H9 (cell line): ENCODE measurements around the gene MARCHF9. TPM values are rescaled to one million over a fixed set of nuclear protein-coding genes. Genes with fewer than 3 reads are reported as not detected.

Experiments
- DNase-seq: peaks from one replicate; pipeline ENCODE4 v3.0.0-alpha.2; 2017
- H2AFZ ChIP-seq: one replicate; pipeline ENCODE4 v1.6.1; 2013; ENCODE audit warnings: mild to moderate bottlenecking, low read length, control low read depth, moderate library complexity
- H2AK5ac ChIP-seq: 2 replicates; pipeline ENCODE4 v1.6.1; 2013; ENCODE audit warnings: low read length, control low read depth, mixed read lengths; ENCODE audit not compliant: insufficient read length
- H2BK120ac ChIP-seq: one replicate; pipeline ENCODE4 v1.6.1; 2013; ENCODE audit warnings: low read depth, mild to moderate bottlenecking, low read length, control low read depth, inconsistent platforms; ENCODE audit not compliant: poor library complexity, severe bottlenecking
- H2BK12ac ChIP-seq: 2 replicates; pipeline ENCODE4 v1.6.1; 2013; ENCODE audit warnings: low read length, control low read depth, mixed read lengths, low read depth; ENCODE audit not compliant: insufficient read length
- H2BK15ac ChIP-seq: 2 replicates; pipeline ENCODE4 v1.6.1; 2013; ENCODE audit warnings: low read depth, low read length, control low read depth
- H2BK20ac ChIP-seq: one replicate; pipeline ENCODE4 v1.6.1; 2013; ENCODE audit warnings: low read depth, mild to moderate bottlenecking, low read length, control low read depth, inconsistent platforms; ENCODE audit not compliant: poor library complexity, severe bottlenecking
- H2BK5ac ChIP-seq: 2 replicates; pipeline ENCODE4 v1.6.1; 2013; ENCODE audit warnings: low read length, control low read depth, mixed read lengths; ENCODE audit not compliant: insufficient read length
- H3K14ac ChIP-seq: 2 replicates; pipeline ENCODE4 v1.6.1; 2013; ENCODE audit warnings: low read length, control low read depth; ENCODE audit not compliant: insufficient read depth
- H3K18ac ChIP-seq: 2 replicates; pipeline ENCODE4 v1.6.1; 2013; ENCODE audit warnings: low read depth, mild to moderate bottlenecking, mixed read lengths, low read length, control low read depth; ENCODE audit not compliant: insufficient read length
- H3K23ac ChIP-seq: 2 replicates; pipeline ENCODE4 v1.6.1; 2013; ENCODE audit warnings: low read length, control low read depth, mixed read lengths, low read depth; ENCODE audit not compliant: insufficient read length
- H3K23me2 ChIP-seq: 2 replicates; pipeline ENCODE4 v1.6.1; 2013; ENCODE audit warnings: low read depth, mild to moderate bottlenecking, mixed read lengths, low read length, control low read depth; ENCODE audit not compliant: insufficient read length, poor library complexity, severe bottlenecking
- H3K27ac ChIP-seq: 2 replicates; pipeline ENCODE4 v1.5.1; 2013; ENCODE audit warnings: low read length, control low read depth, mixed read lengths, low read depth; ENCODE audit not compliant: insufficient read length
- H3K27me3 ChIP-seq: 2 replicates; pipeline ENCODE4 v1.6.1; 2013; ENCODE audit warnings: low read length, control low read depth, inconsistent platforms; ENCODE audit not compliant: insufficient read depth
- H3K4ac ChIP-seq: 2 replicates; pipeline ENCODE4 v1.6.1; 2013; ENCODE audit warnings: low read depth, mild to moderate bottlenecking, control low read depth, inconsistent platforms, low read length, moderate library complexity
- H3K4me1 ChIP-seq: 2 replicates; pipeline ENCODE4 v1.6.1; 2013; ENCODE audit warnings: low read length, control low read depth, inconsistent platforms; ENCODE audit not compliant: insufficient read depth
- H3K4me2 ChIP-seq: 2 replicates; pipeline ENCODE4 v1.6.1; 2013; ENCODE audit warnings: low read length, control low read depth, mixed read lengths; ENCODE audit not compliant: insufficient read length, insufficient read depth
- H3K56ac ChIP-seq: 2 replicates; pipeline ENCODE4 v1.6.1; 2013; ENCODE audit warnings: low read depth, mild to moderate bottlenecking, mixed read lengths, low read length, control low read depth; ENCODE audit not compliant: insufficient read length
- H3K79me1 ChIP-seq: 2 replicates; pipeline ENCODE4 v1.6.1; 2013; ENCODE audit warnings: low read depth, mild to moderate bottlenecking, moderate library complexity, low read length, control low read depth, inconsistent platforms; ENCODE audit not compliant: insufficient read depth, poor library complexity, severe bottlenecking
- H3K79me2 ChIP-seq: 2 replicates; pipeline ENCODE4 v1.6.1; 2013; ENCODE audit warnings: low read length, control low read depth, inconsistent platforms; ENCODE audit not compliant: insufficient read depth
- H3K9ac ChIP-seq: 2 replicates; pipeline ENCODE4 v1.6.1; 2013; ENCODE audit warnings: low read length, control low read depth, mixed read lengths; ENCODE audit not compliant: insufficient read length; ENCODE audit errors: extremely low read depth
- H3K9me3 ChIP-seq: one replicate; pipeline ENCODE4 v1.6.1; 2013; ENCODE audit warnings: low read depth, low read length, inconsistent platforms; ENCODE audit not compliant: control insufficient read depth
- H3T11ph ChIP-seq: one replicate; pipeline ENCODE4 v1.6.1; 2013; ENCODE audit warnings: mild to moderate bottlenecking, low read length, control low read depth, inconsistent platforms
- H4K20me1 ChIP-seq: one replicate; pipeline ENCODE4 v1.6.1; 2013; ENCODE audit not compliant: control insufficient read depth, insufficient read length, insufficient read depth
- H4K5ac ChIP-seq: 2 replicates; pipeline ENCODE4 v1.6.1; 2013; ENCODE audit warnings: low read depth, mild to moderate bottlenecking, mixed read lengths, low read length, control low read depth; ENCODE audit not compliant: insufficient read length
- H4K8ac ChIP-seq: replicated peaks from 2 replicates; pipeline ENCODE4 v1.6.1; 2013; ENCODE audit warnings: low read length, control low read depth, mixed read lengths, low read depth; ENCODE audit not compliant: insufficient read length
- H4K91ac ChIP-seq: 2 replicates; pipeline ENCODE4 v1.6.1; 2013; ENCODE audit warnings: low read depth, mild to moderate bottlenecking, moderate library complexity, mixed read lengths, low read length, control low read depth; ENCODE audit not compliant: insufficient read length
- H3K27ac Mint-ChIP-seq, 3 experiments: 2 replicates in 2 of 3; 3 replicates in 1 of 3; pipeline ENCODE4 v1.8.0; 2020 to 2021; ENCODE audit warnings: mixed read lengths in 3 of 3, mild to moderate bottlenecking in 1 of 3, moderate library complexity in 1 of 3
- H3K27me3 Mint-ChIP-seq: 2 replicates; pipeline ENCODE4 v1.8.0; 2021; ENCODE audit warnings: low read depth, mild to moderate bottlenecking, moderate library complexity, mixed read lengths
- H3K36me3 Mint-ChIP-seq, 3 experiments: 2 replicates in 2 of 3; 3 replicates in 1 of 3; pipeline ENCODE4 v1.8.0; 2020 to 2021; ENCODE audit warnings: low read depth in 3 of 3, mixed read lengths in 3 of 3; ENCODE audit not compliant: insufficient read depth in 1 of 3
- H3K4me1 Mint-ChIP-seq, 2 experiments: 2 replicates each; pipeline ENCODE4 v1.8.0; 2020; ENCODE audit warnings: mixed read lengths in 2 of 2
- H3K4me3 Mint-ChIP-seq, 2 experiments: 2 replicates in 1 of 2; 3 replicates in 1 of 2; pipeline ENCODE4 v1.8.0; 2020 to 2021; ENCODE audit warnings: mild to moderate bottlenecking in 2 of 2, mixed read lengths in 2 of 2, moderate library complexity in 1 of 2
- H3K9me3 Mint-ChIP-seq, 2 experiments: 2 replicates in 1 of 2; 3 replicates in 1 of 2; pipeline ENCODE4 v1.8.0; 2020; ENCODE audit warnings: mild to moderate bottlenecking in 2 of 2, mixed read lengths in 2 of 2, moderate library complexity in 1 of 2
- WGBS: extraction: QIAGEN DNeasy Blood & Tissue Kit; methylation state at CpG from one replicate; pipeline ENCODE4 v1.1.7; 2013; ENCODE audit warnings: missing lambda C conversion rate, low lambda C conversion rate, mixed read lengths; ENCODE audit not compliant: insufficient read length; ENCODE audit errors: extremely low coverage; 5-methylcytosine and 5-hydroxymethylcytosine counted together
- total RNA-seq: library from RNA; stranded (reverse); gene quantifications from 2 replicates; pipeline ENCODE4 v1.2.1, GENCODE V29; 2021
- TF ChIP-seq, protein P1 (sequence below): fragments of 200-600 bp; sonication (generic); conservative IDR thresholded peaks from 3 replicates; pipeline ENCODE4 v1.8.0; 2021; ENCODE audit warnings: antibody characterized with exemption, mild to moderate bottlenecking

The MARCHF9 gene
- total RNA-seq, 1 experiment from 2014 or later: 20.5 TPM

GRCh38 chr12:57802607-57803006 is 47.7 kb downstream of the MARCHF9 start:
- Histone ChIP-seq H3K9ac (no peak overlapping the region), H4K8ac (no peak overlapping the region), H3K4ac (no peak overlapping the region), H2BK5ac (no peak overlapping the region), H2BK12ac (no peak overlapping the region), H4K20me1 (no peaks in the 10 kb centered on the region), H3K27ac (no peak overlapping the region), H2AFZ (no peak overlapping the region), H3K56ac (no peak overlapping the region), H2BK15ac (no peak overlapping the region), H2AK5ac (no peak overlapping the region), H2BK120ac (no peak overlapping the region), H3K18ac (no peak overlapping the region), H4K91ac (no peak overlapping the region), H3T11ph (no peak overlapping the region), H3K14ac (no peak overlapping the region), H3K9me3 (no peaks in the 10 kb centered on the region), H4K5ac (no peak overlapping the region), H3K23me2 (no peaks in the 10 kb centered on the region), H3K27me3 (no peaks in the 10 kb centered on the region), H3K4me1 (no peaks in the 10 kb centered on the region; the same call in 1 of the 2 replicates), H3K79me1 (no peaks in the 10 kb centered on the region), H3K4me2 (no peak overlapping the region), H3K23ac (no peak overlapping the region), H3K79me2 (no peaks in the 10 kb centered on the region), H2BK20ac (no peak overlapping the region)
- Mint-ChIP-seq H3K27ac (no peak overlapping the region; a peak in 1 of 7 replicates), H3K4me1 (peaks cover 2 to 3% of the 10 kb centered on the region in 2 experiments; a peak in 3 of 4 replicates), H3K36me3 (peaks cover 0 to 16% (median 0%) of the 10 kb centered on the region in 3 experiments; a peak in 3 of 7 replicates), H3K4me3 (no peak overlapping the region), H3K9me3 (no peaks in the 10 kb centered on the region), H3K27me3 (no peaks in the 10 kb centered on the region)
- TF ChIP-seq, protein P1, sequence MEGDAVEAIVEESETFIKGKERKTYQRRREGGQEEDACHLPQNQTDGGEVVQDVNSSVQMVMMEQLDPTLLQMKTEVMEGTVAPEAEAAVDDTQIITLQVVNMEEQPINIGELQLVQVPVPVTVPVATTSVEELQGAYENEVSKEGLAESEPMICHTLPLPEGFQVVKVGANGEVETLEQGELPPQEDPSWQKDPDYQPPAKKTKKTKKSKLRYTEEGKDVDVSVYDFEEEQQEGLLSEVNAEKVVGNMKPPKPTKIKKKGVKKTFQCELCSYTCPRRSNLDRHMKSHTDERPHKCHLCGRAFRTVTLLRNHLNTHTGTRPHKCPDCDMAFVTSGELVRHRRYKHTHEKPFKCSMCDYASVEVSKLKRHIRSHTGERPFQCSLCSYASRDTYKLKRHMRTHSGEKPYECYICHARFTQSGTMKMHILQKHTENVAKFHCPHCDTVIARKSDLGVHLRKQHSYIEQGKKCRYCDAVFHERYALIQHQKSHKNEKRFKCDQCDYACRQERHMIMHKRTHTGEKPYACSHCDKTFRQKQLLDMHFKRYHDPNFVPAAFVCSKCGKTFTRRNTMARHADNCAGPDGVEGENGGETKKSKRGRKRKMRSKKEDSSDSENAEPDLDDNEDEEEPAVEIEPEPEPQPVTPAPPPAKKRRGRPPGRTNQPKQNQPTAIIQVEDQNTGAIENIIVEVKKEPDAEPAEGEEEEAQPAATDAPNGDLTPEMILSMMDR: no peak
- no CpG with 5 or more reads among the region's 1 CpG for WGBS
- DNase-seq: no peak
